Spleen (tissue), 11 donors: ENCODE results near the gene NUDT4. TPM values are rescaled to one million over a fixed set of nuclear protein-coding genes. Genes with fewer than 3 reads are reported as not detected.

Experiments
- DNase-seq: peaks from one replicate; pipeline ENCODE4 v3.0.0-alpha.2; 2020
- H3K27ac ChIP-seq, 8 donors: fragments of 200-600 bp; sonication (generic) in 7 of 8; 1 replicate in 4 of 8; 2 replicates in 4 of 8; pipeline versions ENCODE4 v1.5.0 to v1.8.0; 2016 to 2021; ENCODE audit warnings: inconsistent platforms in 4 of 8, mild to moderate bottlenecking in 4 of 8, moderate library complexity in 1 of 8
- H3K27me3 ChIP-seq, 7 donors: fragments of 200-600 bp; sonication (generic) in 6 of 7; replicated peaks in 1 of 7; 1 replicate in 4 of 7; 2 replicates in 3 of 7; pipeline versions ENCODE4 v1.5.0 to v1.8.0; 2016 to 2021; ENCODE audit warnings: inconsistent platforms in 3 of 7, mild to moderate bottlenecking in 1 of 7
- H3K36me3 ChIP-seq, 6 donors: fragments of 200-600 bp; sonication (generic) in 5 of 6; 1 replicate in 4 of 6; 2 replicates in 2 of 6; pipeline versions ENCODE4 v1.5.0 to v1.8.0; 2016 to 2021; ENCODE audit warnings: inconsistent platforms in 2 of 6
- H3K4me1 ChIP-seq, 6 donors: fragments of 200-600 bp; sonication (generic) in 5 of 6; 1 replicate in 3 of 6; 2 replicates in 3 of 6; pipeline versions ENCODE4 v1.5.0 to v1.8.0; 2016 to 2021; ENCODE audit warnings: inconsistent platforms in 3 of 6
- H3K4me3 ChIP-seq, 8 donors: fragments of 200-600 bp; sonication (generic) in 7 of 8; 1 replicate in 4 of 8; 2 replicates in 4 of 8; pipeline versions ENCODE4 v1.5.0 to v1.8.0; 2016 to 2021; ENCODE audit warnings: inconsistent platforms in 4 of 8, mild to moderate bottlenecking in 4 of 8, moderate library complexity in 2 of 8
- H3K9me3 ChIP-seq, 8 donors: fragments of 200-600 bp; sonication (generic) in 7 of 8; 1 replicate in 4 of 8; 2 replicates in 4 of 8; pipeline versions ENCODE4 v1.5.0 to v1.8.0; 2016 to 2021; ENCODE audit warnings: inconsistent platforms in 4 of 8
- POLR2A ChIP-seq, 3 donors: fragments of 450-650 bp; IDR thresholded peaks; one replicate each; pipeline ENCODE4 v1.5.1; 2017; ENCODE audit warnings: antibody characterized with exemption in 3 of 3, mild to moderate bottlenecking in 1 of 3
- POLR2AphosphoS5 ChIP-seq, 3 donors: sonication (generic); formaldehyde crosslinking; IDR thresholded peaks; one replicate each; pipeline ENCODE4 v1.5.1; 2017; ENCODE audit warnings: antibody characterized with exemption in 3 of 3
- WGBS, 5 donors: extraction: QIAGEN DNeasy Blood & Tissue Kit in 3 of 5; methylation state at CpG; one replicate each; pipeline versions ENCODE4 v1.1.5 to v1.1.7; 2013 to 2018; 5-methylcytosine and 5-hydroxymethylcytosine counted together
- intact Hi-C: fragments of 100-400 bp; cut with DNase I; formaldehyde crosslinking; loops from one replicate; pipeline ENCODE4 v1.15.0; 2023; ENCODE audit warnings: low total_unique reads
- polyA plus RNA-seq, 3 donors: library from polyadenylated mRNA; stranded (reverse); fragments of 200-250 nt; gene quantifications; one replicate each; pipeline ENCODE4 v1.2.1, GENCODE V29; 2013
- total RNA-seq, 7 donors: library from RNA; depleted of rRNA in 3 of 7; stranded (reverse); fragments of >200 nt in 3 of 7; fragmentation: NEBNext Ultra II Directional in 4 of 7; extraction: Animal tissue kit (Norgen Biotek cat#: 25700) in 4 of 7; gene quantifications; one replicate each; pipeline versions ENCODE4 v1.1.0 to v1.2.1, GENCODE V29; 2016 to 2021
- TF ChIP-seq, protein P1 (sequence below), 11 experiments: fragments of 200-600 bp in 7 of 11; fragments of 450-650 bp in 4 of 11; sonication (generic) in 4 of 11; IDR thresholded peaks in 8 of 11; conservative IDR thresholded peaks in 3 of 11; 1 replicate in 7 of 11; 2 replicates in 4 of 11; pipeline versions ENCODE4 v1.4.0 to v1.8.0; 2016 to 2021; ENCODE audit warnings: antibody characterized with exemption in 11 of 11, inconsistent platforms in 4 of 11, mild to moderate bottlenecking in 1 of 11
- donor health status: healthy with polysubstance abuse.
- donor health status: DM: no; HTN: no; CAD: no; lungs with moderate emphysema.
- donor health status: DM: no; HTN: no; CAD: no.
- donor health status: Bipolar disorder and iron deficiency.
- donor health status: healthy.
- donor health status: DM: no; HTN: no; CAD: no.
- donor health status: DM: yes; HTN: yes; CAD: no.

NUDT4 gene
- total and polyA plus RNA-seq, 10 donors: 14.9 to 59.3 (median 42.2) TPM

DNA sequence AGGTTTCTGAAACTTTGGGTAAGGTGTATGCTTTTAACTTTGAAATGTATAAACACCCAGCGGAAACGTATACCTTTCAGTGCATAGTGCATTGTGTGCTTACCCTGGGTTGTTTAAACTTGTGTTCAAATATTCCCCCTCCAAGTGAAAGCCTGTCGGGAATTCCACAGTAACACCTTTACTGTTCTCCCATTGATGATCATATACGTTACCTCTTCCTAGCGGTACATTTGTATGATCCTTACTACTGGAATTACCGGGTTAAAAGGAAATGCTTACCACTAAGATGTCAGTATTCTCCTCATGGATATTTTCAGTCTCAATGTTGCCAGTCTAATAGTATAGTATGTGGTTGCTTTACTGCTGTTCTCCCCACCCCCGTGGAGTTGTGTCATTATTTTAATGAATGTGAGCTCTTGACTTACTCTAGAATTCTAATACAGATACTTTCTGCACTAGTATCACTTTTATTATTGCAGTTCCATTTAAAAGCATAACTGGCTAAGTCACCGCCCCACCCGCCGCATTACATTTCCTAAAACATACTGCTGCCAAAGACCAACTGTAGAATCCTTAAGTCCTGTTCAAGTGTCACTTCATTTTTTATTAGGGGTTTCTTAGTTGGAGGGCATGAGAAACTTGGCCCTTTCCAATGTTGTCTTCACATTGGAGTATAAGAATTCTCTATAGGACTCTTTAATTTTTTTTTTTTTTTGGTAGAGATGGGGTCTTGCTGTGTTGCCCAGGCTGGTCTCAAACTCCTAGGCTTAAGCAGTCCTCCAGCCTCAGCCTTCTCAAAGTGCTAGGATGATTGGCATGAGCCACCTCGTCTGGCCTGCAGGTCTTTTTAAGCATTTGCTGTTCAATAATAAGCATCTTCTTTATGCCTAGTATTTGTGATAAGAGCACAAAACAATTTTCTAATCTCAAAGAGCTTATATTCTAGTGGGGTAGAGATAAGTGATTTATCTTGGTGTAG is 24.9 kb downstream of the NUDT4 start:
- TF ChIP-seq POLR2AphosphoS5 (IDR thresholded peaks at IDR 0.05) (no peak), POLR2A (IDR thresholded peaks at IDR 0.05) (no peak)
- TF ChIP-seq, protein P1, sequence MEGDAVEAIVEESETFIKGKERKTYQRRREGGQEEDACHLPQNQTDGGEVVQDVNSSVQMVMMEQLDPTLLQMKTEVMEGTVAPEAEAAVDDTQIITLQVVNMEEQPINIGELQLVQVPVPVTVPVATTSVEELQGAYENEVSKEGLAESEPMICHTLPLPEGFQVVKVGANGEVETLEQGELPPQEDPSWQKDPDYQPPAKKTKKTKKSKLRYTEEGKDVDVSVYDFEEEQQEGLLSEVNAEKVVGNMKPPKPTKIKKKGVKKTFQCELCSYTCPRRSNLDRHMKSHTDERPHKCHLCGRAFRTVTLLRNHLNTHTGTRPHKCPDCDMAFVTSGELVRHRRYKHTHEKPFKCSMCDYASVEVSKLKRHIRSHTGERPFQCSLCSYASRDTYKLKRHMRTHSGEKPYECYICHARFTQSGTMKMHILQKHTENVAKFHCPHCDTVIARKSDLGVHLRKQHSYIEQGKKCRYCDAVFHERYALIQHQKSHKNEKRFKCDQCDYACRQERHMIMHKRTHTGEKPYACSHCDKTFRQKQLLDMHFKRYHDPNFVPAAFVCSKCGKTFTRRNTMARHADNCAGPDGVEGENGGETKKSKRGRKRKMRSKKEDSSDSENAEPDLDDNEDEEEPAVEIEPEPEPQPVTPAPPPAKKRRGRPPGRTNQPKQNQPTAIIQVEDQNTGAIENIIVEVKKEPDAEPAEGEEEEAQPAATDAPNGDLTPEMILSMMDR (IDR thresholded peaks at IDR 0.05 in 8 of 11, conservative IDR thresholded peaks at IDR 0.05 in 3 of 11): no peak
- Histone ChIP-seq H3K27ac (no peak overlapping the region), H3K36me3 (peaks cover 0 to 64% (median 18%) of the 10 kb centered on the region in 6 donors), H3K4me3 (no peak overlapping the region), H3K9me3 (no peaks in the 10 kb centered on the region), H3K27me3 (no peaks in the 10 kb centered on the region), H3K4me1 (no peaks in the 10 kb centered on the region)
- intact Hi-C loops: no loop called here
- WGBS, 5 donors: 84 to 94% (median 89%) methylated on average over 11 of the region's 11 CpGs
- DNase-seq: no peak

DNA sequence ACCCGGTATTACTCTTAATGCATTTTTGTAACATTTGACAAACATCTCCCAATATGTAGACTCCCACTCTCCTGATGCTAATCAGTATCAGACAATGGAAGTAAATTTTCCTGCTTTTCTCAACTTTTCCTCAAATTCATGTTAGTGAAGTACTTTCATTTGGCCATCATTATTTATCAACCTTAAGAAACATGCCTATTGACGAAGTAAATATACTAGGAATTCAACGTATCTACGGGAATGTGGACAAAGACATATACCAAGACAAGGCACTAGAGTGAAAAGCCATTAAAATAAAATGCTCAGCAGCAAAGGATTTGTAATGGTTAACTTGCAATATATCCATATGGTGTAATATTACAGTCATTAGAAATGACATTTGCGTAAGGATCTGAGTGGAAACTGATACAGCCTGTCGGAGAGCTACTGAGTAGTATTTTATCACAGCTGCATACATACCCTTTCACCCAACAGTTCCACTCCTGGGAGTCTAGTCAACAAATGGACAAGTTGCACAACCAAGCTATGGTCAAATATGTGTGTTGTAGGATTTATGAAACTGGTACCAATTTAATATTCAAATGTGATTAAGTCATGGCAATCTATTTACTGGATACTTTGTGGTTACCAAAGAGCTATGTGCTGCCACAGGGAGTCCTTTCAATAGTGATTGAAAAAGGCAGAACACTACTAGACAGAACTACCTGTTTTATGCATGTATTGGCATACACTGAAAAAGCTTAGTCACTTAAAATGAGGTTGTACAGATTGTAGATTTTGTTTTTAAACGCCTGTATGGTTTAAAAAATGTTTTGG is 26.5 kb downstream of the NUDT4 start:
- Histone ChIP-seq H3K27ac (no peak overlapping the region), H3K9me3 (no peaks in the 10 kb centered on the region), H3K36me3 (peaks cover 0 to 65% (median 15%) of the 10 kb centered on the region in 6 donors), H3K27me3 (no peaks in the 10 kb centered on the region), H3K4me3 (no peak overlapping the region), H3K4me1 (no peaks in the 10 kb centered on the region)
- WGBS, 5 donors: 86 to 92% (median 89%) methylated on average over 7 of the region's 7 CpGs
- intact Hi-C loops: no loop called here
- no peak for DNase-seq
- TF ChIP-seq POLR2AphosphoS5 (IDR thresholded peaks at IDR 0.05): peak in 1 of 3 donors; percentile 25
- TF ChIP-seq POLR2A (IDR thresholded peaks at IDR 0.05): no peak

DNA sequence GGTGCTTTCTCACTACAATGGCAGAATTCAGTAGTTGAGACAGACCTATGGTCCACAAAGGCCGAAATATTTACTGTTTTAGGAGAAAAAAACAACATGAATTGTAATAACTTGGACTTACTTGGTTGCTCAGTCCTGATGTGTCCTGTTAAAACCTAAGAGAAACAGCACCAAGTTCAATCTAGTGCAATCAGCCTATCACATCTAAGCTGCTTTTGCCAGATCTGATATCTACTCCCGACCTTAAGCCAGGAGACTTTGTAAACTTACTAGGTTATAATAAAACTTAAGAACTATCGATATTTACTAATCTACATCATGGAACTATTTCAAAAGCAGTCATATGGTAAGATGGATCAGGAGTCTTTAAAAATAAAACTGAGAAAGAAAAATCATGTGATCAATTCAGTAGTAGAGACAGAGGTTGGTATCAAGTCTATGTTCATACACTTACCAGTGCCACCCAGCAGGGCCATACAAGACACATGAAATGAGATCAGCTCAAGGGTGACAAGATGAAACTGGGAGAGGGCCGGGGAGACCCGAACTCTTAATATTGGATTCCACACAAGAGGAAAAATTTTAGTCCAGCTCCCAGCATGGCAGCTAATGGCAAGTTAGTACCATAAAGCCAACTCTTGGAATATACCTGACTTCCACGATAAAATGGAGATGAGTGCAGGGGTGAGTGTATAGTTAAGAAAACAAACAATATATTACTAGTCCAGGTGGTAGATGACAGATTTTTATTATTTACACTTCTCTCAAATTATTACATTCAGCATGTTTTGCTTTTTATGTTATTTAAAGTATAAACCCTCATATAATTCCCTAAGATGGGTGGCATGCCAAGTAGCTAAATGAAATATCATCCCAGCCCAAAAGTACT is 27.5 kb downstream of the NUDT4 start:
- Histone ChIP-seq H3K27ac (no peak overlapping the region), H3K27me3 (no peaks in the 10 kb centered on the region)
- no peak for DNase-seq

More for the DNA sequence above, 27.5 kb downstream of the NUDT4 start:
- WGBS, 5 donors: 92 to 98% (median 97%) methylated on average over 6 of the region's 6 CpGs
- intact Hi-C loops: no loop called here
- Histone ChIP-seq H3K36me3 (peaks cover 0 to 75% (median 24%) of the 10 kb centered on the region in 6 donors), H3K4me1 (no peaks in the 10 kb centered on the region), H3K4me3 (no peak overlapping the region), H3K9me3 (no peaks in the 10 kb centered on the region)
- TF ChIP-seq, protein P1 (IDR thresholded peaks at IDR 0.05 in 8 of 11, conservative IDR thresholded peaks at IDR 0.05 in 3 of 11): no peak
- TF ChIP-seq POLR2AphosphoS5 (IDR thresholded peaks at IDR 0.05) (peak in 1 of 3 donors; percentile 14), POLR2A (IDR thresholded peaks at IDR 0.05) (no peak)
